ENCODE measurements around the gene MLEC.

DNA sequence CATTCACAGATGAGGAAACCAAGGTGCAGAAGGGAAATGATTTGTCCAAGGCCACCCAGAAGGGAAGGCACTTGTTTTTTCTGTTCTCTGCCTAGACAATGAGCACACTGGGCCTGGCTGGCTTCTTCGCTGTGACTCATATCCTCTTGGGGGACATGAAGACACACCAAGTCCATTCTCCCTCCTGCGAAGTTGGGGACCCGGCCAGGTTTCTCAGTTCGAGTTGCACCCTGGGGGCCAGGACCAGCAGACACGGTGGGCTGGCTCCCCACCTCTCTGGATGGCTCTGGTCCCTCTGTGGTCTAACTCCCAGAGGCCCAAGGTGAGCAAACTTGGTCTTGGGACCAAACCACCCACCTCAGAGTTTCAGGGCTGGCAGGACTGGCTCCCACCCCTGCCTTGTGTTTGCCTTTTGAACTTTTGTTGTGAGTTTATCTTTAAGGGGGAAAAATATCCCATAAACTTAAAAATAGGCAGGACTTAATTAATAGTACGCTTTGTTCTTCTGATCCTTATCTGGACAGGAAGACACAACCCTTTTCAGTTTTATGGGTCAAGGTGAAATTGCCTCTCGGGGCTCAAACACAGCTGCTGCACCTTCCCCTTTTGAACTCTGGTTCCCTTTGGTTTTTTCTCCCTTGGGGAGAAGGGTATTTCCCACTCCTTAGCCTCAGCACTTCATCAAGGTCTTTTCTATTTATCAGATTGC, 9.0 kb upstream of the MLEC start:
- TF ChIP-seq POLR2A (IDR thresholded peaks at IDR 0.05; ENCODE audit: low read depth), result no peak
- TF ChIP-seq, protein P1, sequence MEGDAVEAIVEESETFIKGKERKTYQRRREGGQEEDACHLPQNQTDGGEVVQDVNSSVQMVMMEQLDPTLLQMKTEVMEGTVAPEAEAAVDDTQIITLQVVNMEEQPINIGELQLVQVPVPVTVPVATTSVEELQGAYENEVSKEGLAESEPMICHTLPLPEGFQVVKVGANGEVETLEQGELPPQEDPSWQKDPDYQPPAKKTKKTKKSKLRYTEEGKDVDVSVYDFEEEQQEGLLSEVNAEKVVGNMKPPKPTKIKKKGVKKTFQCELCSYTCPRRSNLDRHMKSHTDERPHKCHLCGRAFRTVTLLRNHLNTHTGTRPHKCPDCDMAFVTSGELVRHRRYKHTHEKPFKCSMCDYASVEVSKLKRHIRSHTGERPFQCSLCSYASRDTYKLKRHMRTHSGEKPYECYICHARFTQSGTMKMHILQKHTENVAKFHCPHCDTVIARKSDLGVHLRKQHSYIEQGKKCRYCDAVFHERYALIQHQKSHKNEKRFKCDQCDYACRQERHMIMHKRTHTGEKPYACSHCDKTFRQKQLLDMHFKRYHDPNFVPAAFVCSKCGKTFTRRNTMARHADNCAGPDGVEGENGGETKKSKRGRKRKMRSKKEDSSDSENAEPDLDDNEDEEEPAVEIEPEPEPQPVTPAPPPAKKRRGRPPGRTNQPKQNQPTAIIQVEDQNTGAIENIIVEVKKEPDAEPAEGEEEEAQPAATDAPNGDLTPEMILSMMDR (IDR thresholded peaks at IDR 0.05), result no peak
- no peak for TF ChIP-seq EP300 (IDR thresholded peaks at IDR 0.05)

Data from esophagus muscularis mucosa (tissue), 4 donors.